ENCODE data around the gene RNF207. TPM values are rescaled to one million over a fixed set of nuclear protein-coding genes. Genes with fewer than 3 reads are reported as not detected.

RNF207 gene
- total RNA-seq, 2 experiments from 2014 or later = 12.4 to 36.7 TPM

DNA sequence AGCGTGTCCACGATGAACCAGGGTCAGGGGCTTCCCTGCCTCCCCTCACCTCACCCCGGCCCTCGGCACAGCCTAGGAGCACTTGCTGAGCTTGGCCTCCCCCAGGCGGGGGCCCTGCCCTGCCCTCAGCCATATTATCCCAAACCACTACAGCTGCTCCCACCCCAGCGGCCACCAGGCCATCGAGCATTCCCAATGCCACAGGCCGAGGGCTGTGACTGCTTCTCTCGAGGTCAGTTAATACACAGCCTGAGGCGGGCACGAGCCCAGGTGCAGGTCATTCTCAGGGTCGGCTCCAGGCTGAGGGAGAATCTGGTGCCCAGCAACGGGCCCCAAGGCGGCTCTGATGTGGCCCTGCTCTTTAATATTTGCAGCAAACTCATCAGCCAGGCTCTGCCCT, 63.4 kb downstream of the RNF207 start:
- H3K9me3 Mint-ChIP-seq (ENCODE audit: low read depth) = no peaks in the 10 kb centered on the region
- ATAC-seq = no peak
- H3K4me3 Mint-ChIP-seq = no peak overlapping the region
- H3K36me3 Mint-ChIP-seq = no peaks in the 10 kb centered on the region
- H3K27ac Mint-ChIP-seq = no peak overlapping the region
- H3K4me1 Mint-ChIP-seq = no peaks in the 10 kb centered on the region
- H3K27me3 Mint-ChIP-seq = no peaks in the 10 kb centered on the region
- no peak for DNase-seq
- CTCF ChIA-PET = no interaction called here

DNA sequence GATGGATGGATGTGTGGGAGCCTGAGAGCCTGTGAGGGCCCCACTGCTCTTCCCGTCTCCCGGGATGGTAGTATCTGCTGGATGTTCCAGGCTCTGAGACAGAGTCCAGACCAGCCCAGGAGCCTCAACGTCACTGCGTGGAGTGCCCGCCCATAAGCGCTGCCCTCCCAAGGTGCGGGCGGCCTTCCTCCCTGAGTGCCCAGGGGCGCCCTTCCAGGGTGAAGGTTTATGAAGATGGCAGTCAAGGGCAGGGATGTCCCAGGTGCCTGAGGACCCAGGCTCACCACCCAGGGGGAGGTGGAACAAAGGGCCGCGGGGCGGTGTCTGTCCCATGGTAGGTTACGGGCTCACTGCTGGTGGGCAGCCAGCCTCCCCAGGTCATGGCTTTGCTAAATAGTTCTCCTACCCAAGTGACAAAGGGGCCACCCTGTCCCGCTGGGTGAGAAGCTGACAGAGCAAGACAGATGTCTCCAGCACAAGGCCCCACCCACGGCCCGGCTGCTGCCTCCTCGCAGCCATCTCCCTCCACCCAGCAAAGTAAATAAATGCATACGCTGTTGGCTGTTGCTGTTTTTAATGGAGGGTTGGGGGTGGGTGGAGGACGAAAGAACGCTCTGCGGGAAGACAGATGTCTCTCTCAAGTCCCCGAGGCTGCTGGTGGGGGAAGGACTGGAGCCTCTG, 63.9 kb downstream of the RNF207 start:
- H3K4me3 Mint-ChIP-seq = no peak overlapping the region
- H3K27me3 Mint-ChIP-seq = no peaks in the 10 kb centered on the region
- no peaks in the 10 kb centered on the region for H3K36me3 Mint-ChIP-seq
- CTCF ChIA-PET = no interaction called here
- ATAC-seq (no peak), DNase-seq (no peak)
- no peaks in the 10 kb centered on the region for H3K4me1 Mint-ChIP-seq
- no peak overlapping the region for H3K27ac Mint-ChIP-seq
- no peaks in the 10 kb centered on the region for H3K9me3 Mint-ChIP-seq (ENCODE audit: low read depth)

DNA sequence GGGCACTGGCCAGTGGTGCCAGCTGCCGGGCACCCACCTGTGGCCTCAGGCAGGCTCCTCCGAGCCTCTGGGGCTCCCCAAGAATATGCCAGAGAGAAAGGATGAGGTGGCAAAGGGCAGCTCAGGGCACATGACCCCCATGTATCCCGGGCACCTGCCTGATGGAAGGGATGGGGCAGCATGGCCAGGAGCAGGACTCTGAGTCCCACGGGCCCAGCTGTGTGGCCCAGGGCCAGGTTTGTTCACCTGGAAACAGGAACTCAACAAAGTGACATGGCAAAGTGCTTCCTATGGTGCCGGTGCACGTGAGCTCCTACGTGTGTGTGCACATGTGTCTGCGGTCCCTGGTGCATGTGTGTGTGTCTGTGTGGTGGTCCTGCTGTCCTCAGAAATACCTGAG, 64.5 kb downstream of the RNF207 start:
- ATAC-seq = no peak
- no peaks in the 10 kb centered on the region for H3K9me3 Mint-ChIP-seq (ENCODE audit: low read depth)
- no peaks in the 10 kb centered on the region for H3K27me3 Mint-ChIP-seq
- no peak overlapping the region for H3K27ac Mint-ChIP-seq
- H3K36me3 Mint-ChIP-seq = no peaks in the 10 kb centered on the region
- H3K4me3 Mint-ChIP-seq = no peak overlapping the region
- no peaks in the 10 kb centered on the region for H3K4me1 Mint-ChIP-seq
- no peak for DNase-seq
- CTCF ChIA-PET = no interaction called here

Other genes starting within 250 kb of the RNF207 start
- gene NPHP4, start 213.7 kb upstream of the RNF207 start, total RNA-seq = 10 to 100 TPM; 15.4 to 20.3 TPM
- gene KCNAB2, start 160.2 kb upstream of the RNF207 start, total RNA-seq = 100 to 1,000 TPM; 248 to 368 TPM
- 1 to 10 TPM in 1 of 2 experiments, under 1 TPM in 1; 0.47 to 1.1 TPM for gene CHD5, start 25.8 kb upstream of the RNF207 start, total RNA-seq
- gene RPL22, start 6.5 kb upstream of the RNF207 start, total RNA-seq = 100 to 1,000 TPM; 229 to 287 TPM
- 10 to 100 TPM; 59.1 to 72.8 TPM for gene ICMT, start 29.8 kb downstream of the RNF207 start, total RNA-seq
- not detected for gene HES3, start 38.1 kb downstream of the RNF207 start, total RNA-seq
- 1 to 10 TPM; 1.1 to 1.2 TPM for gene GPR153, start 55.0 kb downstream of the RNF207 start, total RNA-seq
- gene ACOT7, start 187.6 kb downstream of the RNF207 start, total RNA-seq = 10 to 100 TPM; 81.3 to 87.0 TPM
- under 1 TPM in 1 of 2 experiments, not detected in 1; 0.52 TPM for gene HES2, start 213.8 kb downstream of the RNF207 start, total RNA-seq
- under 1 TPM; 0.32 to 0.89 TPM for gene ESPN, start 218.7 kb downstream of the RNF207 start, total RNA-seq

Measured in activated CD8-positive, alpha-beta memory T cell treated with anti-CD3 and anti-CD28 coated beads, Interleukin-2, amount 10 ng/mL, durations not matched to agents 7 days and 5 days (primary cell).